Pulmonary artery endothelial cell (primary cell): ENCODE measurements around the gene CPZ. TPM values are rescaled to one million over a fixed set of nuclear protein-coding genes. Genes with fewer than 3 reads are reported as not detected.
"Not testable (repeated sequence)": the region's sequence is repeated elsewhere in the genome, so short reads cannot be mapped to it uniquely, and the experiment has no call there.

ENCODE experiments used
- DNase-seq: peaks from one replicate; pipeline ENCODE4 v3.0.0-alpha.2; 2011; ENCODE audit warnings: low read depth, low spot score
- total RNA-seq: library from RNA; depleted of rRNA; stranded (reverse); fragments of >200 nt; gene quantifications from 2 replicates; pipeline ENCODE4 v1.2.3, GENCODE V29; 2014

The CPZ gene
- total RNA-seq, 1 donor from 2014 or later = not detected

DNA sequence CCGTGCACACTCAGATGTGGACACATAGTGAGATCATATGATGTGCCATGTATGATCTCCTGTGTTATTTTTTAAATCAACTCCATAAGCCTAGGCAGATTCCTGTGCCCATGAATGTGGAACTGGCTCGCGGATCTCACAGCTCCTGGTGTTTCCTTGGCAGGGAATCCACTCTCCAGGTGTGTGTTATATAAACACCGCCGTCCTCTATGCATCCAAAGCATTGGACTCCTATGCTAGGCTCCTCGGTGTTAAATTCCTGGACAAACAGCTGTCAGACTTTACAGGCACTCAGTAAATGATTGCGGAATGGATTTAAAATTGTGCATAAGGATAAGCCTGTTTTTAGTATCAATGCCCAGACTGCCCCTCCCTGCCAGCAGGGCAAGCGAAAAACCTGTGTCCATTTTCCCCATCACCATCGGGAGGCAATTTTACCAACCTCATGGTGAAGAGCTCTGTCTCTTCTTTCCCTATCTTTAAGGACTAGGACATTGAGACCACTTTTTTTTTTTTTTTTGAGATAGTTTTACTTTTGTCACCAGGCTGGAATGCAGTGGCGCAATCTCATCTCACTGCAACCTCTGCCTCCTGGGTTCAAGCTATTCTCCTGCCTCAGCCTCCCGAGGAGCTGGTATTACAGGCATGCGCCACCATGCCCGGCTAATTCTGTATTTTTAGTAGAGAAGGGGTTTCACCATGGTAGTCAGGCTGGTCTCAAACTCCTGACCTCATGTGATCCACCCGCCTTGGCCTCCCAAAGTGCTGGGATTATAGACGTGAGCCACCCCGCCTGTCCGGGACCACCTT lies 36.0 kb upstream of the CPZ start:
- DNase-seq = no peak

GRCh38 chr4:8557151-8558076 lies 35.2 kb upstream of the CPZ start:
- DNase-seq = no peak

GRCh38 chr4:8558080-8558960 lies 34.2 kb upstream of the CPZ start:
- DNase-seq = no peak

- DNase-seq = no peak
Measured at GRCh38 chr4:8559011-8559410, 33.6 kb upstream of the CPZ start.

- no peak for DNase-seq
Measured at GRCh38 chr4:8559524-8560264, 32.9 kb upstream of the CPZ start.

DNA sequence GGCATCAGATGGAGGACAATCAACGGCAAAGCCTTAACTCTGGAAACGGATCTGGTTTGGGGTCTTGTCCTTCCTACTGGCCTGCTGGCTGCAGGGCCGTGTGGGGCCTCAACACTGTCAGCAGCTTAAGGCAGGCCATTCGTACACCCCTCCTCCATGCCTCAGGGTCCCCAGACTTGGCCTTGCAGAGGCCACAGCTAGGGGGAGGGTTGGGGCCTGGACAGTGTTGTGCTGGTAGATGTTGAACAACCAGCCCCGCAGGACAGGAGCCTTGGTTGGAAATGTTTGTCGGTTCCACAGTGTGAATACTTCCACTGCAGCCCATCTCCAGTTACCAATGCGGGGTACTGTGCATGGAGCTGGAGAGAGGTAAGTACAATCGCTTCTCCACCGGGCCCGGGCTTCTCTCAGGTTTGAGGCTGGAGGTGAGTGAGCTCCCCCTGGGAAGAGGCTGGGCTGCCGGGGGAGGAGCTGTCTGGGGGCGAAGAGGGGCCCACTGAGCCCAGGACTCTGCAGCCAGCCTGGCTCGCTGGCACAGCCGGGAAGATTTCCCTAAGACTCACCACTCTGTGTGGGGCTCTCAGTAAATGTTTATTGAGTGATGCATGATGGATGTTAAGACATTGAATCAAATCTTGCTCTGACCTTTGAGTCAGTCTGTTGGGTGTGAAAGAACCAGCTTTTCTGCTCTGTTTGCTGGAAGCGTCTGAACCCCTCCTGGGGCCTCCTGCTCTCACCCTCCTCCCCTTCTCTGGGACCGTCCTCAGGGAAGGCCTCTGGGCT lies 32.1 kb upstream of the CPZ start:
- DNase-seq = no peak

DNA sequence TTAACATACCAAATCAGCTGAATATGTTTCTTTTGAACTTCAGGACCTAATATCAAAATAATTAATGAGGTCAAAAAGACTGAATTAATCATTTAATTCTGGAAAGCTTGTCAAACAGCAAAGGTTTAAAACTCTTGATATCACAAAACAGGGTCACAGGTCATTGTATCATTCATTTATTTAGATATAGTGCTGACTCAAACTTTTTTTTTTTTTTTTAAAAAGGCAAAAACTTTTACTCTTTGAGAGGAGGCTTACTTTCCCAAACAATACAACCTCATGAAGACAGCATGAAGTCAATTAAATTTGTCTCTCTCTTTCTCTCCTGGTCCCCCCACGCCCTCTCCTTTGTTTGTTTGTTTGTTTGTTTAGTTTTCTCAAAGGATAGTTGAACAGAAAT lies 28.0 kb upstream of the CPZ start:
- DNase-seq = no peak

DNA sequence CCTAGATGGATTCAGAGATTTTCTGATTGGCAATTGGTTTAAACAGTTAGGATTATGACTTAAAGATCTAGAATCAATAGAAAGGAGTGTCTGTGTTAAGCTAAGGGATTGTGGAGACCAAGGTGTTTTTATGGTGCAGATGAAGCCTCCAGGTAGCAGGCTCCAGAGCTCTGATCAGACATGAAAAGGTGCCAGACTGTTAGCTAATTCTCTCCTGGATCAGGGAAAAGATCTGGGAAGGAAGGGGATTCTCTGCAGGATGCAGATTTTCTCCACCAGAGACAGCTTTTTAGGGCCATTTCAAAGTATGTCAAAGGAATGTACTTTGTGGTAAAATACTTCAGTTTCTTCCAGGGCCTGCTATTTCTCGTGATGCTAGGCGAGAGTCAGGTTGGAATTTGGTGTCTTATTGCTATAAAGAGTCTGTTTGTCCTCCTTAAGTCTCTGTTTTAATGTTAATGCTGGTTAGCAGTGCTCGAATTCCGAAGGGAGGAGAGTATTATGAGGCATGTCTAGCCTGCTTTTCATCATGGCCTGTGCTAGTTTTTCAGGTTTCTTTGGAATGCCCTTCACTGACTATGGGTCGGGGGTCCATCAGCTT lies 24.4 kb upstream of the CPZ start:
- DNase-seq = no peak

DNA sequence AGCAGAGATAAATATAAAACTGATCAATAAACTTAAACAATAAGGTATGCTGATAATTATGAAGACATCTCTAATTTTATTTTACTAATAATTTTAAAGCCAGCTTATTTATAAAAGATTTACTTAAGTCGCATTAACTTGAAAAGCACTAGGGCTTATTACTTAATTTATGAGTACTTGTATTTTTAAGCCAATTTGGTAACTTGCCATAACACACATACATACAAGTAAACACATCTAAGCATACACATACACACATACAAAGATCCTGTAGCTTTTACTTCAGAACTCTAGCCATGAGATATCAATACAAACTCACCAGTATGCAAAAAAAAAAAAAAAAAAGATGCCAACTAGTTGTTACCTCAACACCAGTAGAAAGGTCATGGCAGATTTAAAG lies 22.4 kb upstream of the CPZ start:
- no peak for DNase-seq

DNA sequence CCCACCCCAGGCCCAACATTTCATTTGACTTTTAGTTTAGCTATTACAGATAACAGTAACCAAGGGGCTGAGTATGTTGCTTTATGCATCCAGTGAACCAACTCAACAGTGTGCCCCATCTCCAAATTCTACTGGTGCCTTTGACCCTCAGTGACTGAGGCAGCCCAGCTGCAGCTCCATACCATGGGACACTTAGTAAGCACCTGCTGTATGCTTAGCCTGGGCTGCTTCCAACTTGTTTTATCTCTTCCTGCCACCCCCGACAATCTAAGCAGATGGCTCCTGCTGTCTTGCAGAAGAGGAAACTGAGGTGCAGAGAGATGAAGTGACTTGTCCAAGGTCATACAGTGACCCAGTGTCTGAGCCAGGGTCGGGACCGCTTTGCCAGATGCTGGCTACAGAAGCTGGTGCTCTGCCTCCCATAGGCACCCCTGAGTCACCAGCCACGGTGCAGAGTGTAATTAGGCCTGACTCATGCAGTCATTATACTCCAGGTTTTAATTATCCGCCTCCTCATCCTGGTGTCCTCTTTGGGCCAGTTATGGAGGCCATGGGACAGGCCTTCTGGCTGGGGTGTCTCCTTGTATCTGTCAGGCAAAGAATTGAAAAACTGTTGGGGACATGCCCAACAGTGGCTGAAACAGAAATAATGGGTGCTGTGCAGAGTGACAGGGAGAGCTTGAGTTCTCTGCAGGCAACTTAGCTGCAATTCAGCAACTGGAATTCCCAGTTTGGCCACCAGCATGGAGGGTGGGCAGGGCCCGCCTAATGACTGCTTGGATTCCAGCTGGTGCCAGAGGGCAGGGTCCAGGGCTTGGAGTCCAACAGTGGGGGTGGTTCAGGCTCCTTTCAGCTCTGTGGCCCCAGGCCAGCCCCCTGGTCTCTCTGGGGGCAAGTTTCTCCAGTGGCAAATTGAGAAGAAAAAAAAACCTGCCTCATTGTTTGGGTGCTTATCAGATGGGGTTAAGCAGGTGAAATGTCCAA lies 20.6 kb upstream of the CPZ start:
- no peak for DNase-seq

DNA sequence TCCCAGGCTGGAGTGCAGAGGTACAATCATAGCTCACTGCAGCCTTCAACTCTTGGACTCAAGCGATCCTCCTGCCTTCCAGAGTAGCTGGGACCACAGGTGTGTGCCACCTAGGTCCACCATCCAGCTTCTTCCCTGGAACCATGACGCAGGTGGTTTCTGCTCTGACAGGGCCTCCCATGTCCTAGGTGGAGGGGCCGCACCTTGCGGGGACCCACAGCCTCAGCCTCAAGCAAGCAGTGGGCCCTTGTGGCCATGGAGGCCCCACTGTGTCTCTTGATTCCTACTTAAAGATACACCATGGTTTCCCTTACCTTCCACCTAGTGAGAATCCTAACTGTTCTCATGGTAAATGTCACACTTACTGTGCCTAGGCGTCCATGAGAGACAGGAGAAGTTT lies 19.3 kb upstream of the CPZ start:
- no peak for DNase-seq

DNA sequence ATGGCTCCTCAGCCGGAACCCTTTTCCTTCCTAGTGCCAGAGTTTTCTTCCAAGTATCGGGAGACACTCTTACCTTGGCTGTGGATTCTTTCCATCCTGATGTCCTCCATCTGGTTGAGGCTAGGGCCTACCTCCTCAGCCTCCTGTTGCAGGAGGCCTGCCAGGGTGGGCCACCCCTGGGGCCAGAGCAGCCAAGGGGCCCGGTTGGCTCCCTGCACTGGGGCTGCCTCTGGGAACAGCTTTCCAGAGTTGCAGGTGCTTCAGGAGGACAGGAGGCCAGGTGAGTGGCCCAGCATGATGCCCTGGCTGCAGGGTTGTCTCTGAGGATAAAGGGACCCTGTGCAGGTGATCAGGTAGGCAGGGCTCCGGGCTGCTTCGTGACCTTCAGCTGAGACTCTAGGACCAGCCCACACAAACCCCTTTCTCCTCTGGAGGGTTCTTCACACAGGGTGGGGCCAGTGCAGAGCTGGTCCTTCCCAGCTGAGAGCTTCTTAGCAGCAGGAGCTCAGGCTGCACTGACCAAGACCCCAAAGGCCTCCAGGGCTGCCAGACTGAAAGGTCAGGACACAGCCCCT lies 17.7 kb upstream of the CPZ start:
- no peak for DNase-seq

DNA sequence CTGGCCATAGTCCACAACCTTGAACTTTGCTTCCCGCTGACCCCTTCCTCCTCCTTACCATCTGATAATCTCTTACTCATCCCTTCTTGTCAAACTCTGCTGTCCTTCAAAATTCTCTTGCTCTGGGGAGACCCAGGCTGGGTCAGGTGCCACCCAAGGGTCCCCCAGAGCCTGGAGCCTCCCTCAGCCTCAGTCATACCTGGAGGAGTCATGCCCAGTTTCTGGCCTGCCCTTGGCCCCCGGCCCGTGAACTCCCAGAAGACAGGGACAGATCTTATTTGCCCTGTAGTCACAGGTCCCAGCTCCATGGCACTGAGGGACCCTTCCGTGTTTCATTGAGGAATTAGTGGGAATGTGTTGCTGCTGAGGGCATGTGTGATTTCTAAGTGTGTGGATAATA lies 17.1 kb upstream of the CPZ start:
- DNase-seq = no peak

- DNase-seq = not testable (repeated sequence)
Measured at GRCh38 chr4:8576591-8576990, 16.0 kb upstream of the CPZ start.

- DNase-seq = no peak
Measured at GRCh38 chr4:8577046-8577445, 15.5 kb upstream of the CPZ start.

- no peak for DNase-seq
Measured at GRCh38 chr4:8577972-8578371, 14.6 kb upstream of the CPZ start.

- no peak for DNase-seq
Measured at GRCh38 chr4:8578717-8579116, 13.8 kb upstream of the CPZ start.
